ENCODE measurements around the gene CDIPT. TPM values are rescaled to one million over a fixed set of nuclear protein-coding genes. Genes with fewer than 3 reads are reported as not detected.

Gene CDIPT
- total and polyA plus RNA-seq, 2 of the 13 experiments (the other 11 are each of a cell fraction or from before 2014, with no cell fraction given), result 54.9 to 97.5 TPM

DNA sequence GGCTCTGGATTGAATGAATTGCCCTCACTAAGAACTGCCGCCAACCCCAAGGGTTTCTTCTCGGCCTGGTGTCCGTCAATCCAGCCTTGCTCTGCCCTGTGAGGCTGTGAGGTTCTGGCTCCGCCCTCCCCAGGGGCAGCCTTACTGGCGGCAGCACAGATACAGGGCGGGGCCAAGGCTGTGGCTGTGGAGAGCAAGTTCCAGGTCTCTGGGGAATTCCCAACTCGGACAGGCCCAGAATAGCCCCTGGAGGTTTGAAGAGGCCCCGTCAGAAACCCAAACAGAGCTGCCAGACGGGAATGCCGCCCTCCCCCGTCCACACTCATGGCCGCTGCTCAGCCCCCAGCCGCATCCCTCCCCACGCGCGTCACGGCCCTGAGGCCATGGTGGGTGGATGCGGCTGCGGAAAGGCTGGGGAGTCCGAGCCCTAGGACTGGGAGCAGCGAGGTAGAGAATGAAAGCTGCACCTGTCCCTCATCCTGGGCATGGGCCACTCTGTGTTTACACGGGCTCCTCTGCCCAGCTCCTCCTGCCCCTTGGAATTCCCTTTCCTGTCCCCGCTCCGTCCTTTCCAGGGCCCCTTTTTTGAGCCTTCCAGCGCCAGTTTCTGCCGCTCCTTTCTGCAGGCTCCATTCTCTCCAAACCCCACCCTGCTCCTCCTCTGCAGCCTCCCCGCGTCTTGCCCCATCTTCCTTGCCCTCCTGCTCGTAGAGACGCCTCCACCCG is 51.7 kb downstream of the CDIPT start (continued):
- TF ChIP-seq ZBTB20 (CRISPR knock-in tag; IDR thresholded peaks at IDR 0.05; ENCODE audit: borderline replicate concordance, low read depth), result peak; percentile 69; the same call in 1 of the 2 replicates
- TF ChIP-seq CHD2 (IDR thresholded peaks at IDR 0.05; ENCODE audit: low read depth, low read length), result no peak
- TF ChIP-seq SRY (CRISPR knock-in tag; IDR thresholded peaks at IDR 0.05), result 0 out of 2 replicates have a peak, but pooled peaks have one; percentile 71
- TF ChIP-seq, protein P1, sequence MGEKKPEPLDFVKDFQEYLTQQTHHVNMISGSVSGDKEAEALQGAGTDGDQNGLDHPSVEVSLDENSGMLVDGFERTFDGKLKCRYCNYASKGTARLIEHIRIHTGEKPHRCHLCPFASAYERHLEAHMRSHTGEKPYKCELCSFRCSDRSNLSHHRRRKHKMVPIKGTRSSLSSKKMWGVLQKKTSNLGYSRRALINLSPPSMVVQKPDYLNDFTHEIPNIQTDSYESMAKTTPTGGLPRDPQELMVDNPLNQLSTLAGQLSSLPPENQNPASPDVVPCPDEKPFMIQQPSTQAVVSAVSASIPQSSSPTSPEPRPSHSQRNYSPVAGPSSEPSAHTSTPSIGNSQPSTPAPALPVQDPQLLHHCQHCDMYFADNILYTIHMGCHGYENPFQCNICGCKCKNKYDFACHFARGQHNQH (CRISPR knock-in tag; IDR thresholded peaks at IDR 0.05), result no peak
- TF ChIP-seq TBX3 (IDR thresholded peaks at IDR 0.05; ENCODE audit: borderline replicate concordance), result no peak
- TF ChIP-seq, protein P2, sequence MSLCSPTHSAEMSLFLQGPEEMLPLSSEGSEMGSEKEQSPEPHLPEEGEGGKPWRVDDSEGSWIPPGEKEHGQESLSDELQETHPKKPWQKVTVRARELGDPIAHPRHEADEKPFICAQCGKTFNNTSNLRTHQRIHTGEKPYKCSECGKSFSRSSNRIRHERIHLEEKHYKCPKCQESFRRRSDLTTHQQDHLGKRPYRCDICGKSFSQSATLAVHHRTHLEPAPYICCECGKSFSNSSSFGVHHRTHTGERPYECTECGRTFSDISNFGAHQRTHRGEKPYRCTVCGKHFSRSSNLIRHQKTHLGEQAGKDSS (CRISPR knock-in tag; IDR thresholded peaks at IDR 0.05; ENCODE audit: borderline replicate concordance, low read depth), result peak; percentile 59; the same call in 1 of the 2 replicates
- TF ChIP-seq JARID2 (CRISPR knock-in tag; IDR thresholded peaks at IDR 0.05; ENCODE audit: insufficient replicate concordance), result no peak
- no peak for TF ChIP-seq CC2D1A (CRISPR knock-in tag; IDR thresholded peaks at IDR 0.05)
- TF ChIP-seq, protein P3, sequence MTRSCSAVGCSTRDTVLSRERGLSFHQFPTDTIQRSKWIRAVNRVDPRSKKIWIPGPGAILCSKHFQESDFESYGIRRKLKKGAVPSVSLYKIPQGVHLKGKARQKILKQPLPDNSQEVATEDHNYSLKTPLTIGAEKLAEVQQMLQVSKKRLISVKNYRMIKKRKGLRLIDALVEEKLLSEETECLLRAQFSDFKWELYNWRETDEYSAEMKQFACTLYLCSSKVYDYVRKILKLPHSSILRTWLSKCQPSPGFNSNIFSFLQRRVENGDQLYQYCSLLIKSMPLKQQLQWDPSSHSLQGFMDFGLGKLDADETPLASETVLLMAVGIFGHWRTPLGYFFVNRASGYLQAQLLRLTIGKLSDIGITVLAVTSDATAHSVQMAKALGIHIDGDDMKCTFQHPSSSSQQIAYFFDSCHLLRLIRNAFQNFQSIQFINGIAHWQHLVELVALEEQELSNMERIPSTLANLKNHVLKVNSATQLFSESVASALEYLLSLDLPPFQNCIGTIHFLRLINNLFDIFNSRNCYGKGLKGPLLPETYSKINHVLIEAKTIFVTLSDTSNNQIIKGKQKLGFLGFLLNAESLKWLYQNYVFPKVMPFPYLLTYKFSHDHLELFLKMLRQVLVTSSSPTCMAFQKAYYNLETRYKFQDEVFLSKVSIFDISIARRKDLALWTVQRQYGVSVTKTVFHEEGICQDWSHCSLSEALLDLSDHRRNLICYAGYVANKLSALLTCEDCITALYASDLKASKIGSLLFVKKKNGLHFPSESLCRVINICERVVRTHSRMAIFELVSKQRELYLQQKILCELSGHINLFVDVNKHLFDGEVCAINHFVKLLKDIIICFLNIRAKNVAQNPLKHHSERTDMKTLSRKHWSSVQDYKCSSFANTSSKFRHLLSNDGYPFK (CRISPR knock-in tag; IDR thresholded peaks at IDR 0.05; ENCODE audit: borderline replicate concordance), result peak; percentile 69; the same call in 1 of the 2 replicates
- TF ChIP-seq, protein P4, sequence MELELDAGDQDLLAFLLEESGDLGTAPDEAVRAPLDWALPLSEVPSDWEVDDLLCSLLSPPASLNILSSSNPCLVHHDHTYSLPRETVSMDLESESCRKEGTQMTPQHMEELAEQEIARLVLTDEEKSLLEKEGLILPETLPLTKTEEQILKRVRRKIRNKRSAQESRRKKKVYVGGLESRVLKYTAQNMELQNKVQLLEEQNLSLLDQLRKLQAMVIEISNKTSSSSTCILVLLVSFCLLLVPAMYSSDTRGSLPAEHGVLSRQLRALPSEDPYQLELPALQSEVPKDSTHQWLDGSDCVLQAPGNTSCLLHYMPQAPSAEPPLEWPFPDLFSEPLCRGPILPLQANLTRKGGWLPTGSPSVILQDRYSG (CRISPR knock-in tag; IDR thresholded peaks at IDR 0.05), result no peak
- peak; percentile 64 for TF ChIP-seq FOSL2 (CRISPR knock-in tag; IDR thresholded peaks at IDR 0.05)
- TF ChIP-seq ZNF331 (CRISPR knock-in tag; IDR thresholded peaks at IDR 0.05), result 0 out of 2 replicates have a peak, but pooled peaks have one; percentile 17
- TF ChIP-seq, protein P5, sequence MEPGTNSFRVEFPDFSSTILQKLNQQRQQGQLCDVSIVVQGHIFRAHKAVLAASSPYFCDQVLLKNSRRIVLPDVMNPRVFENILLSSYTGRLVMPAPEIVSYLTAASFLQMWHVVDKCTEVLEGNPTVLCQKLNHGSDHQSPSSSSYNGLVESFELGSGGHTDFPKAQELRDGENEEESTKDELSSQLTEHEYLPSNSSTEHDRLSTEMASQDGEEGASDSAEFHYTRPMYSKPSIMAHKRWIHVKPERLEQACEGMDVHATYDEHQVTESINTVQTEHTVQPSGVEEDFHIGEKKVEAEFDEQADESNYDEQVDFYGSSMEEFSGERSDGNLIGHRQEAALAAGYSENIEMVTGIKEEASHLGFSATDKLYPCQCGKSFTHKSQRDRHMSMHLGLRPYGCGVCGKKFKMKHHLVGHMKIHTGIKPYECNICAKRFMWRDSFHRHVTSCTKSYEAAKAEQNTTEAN (CRISPR knock-in tag; conservative IDR thresholded peaks at IDR 0.05), result peak; percentile 33; the same call in 1 of the 2 replicates
- no peak for TF ChIP-seq FOXK1 (CRISPR knock-in tag; IDR thresholded peaks at IDR 0.05; ENCODE audit: borderline replicate concordance, low read depth)
- peak; percentile 28; the same call in 1 of the 2 replicates for TF ChIP-seq ZNF652 (CRISPR knock-in tag; IDR thresholded peaks at IDR 0.05; ENCODE audit: borderline replicate concordance, low read depth)
- TF ChIP-seq KMT2A (CRISPR knock-in tag; IDR thresholded peaks at IDR 0.05), result peak; percentile 61
- TF ChIP-seq SIN3B (IDR thresholded peaks at IDR 0.05; ENCODE audit: low read length), result no peak
- TF ChIP-seq ZNF703 (CRISPR knock-in tag; IDR thresholded peaks at IDR 0.05; ENCODE audit: borderline replicate concordance), result peak; percentile 36; the same call in 1 of the 2 replicates
- peak; percentile 8; the same call in 1 of the 2 replicates for TF ChIP-seq STAG1 (CRISPR knock-in tag; IDR thresholded peaks at IDR 0.05)
- no peak for TF ChIP-seq ZNF335 (CRISPR knock-in tag; IDR thresholded peaks at IDR 0.05)
- TF ChIP-seq ISL2 (CRISPR knock-in tag; IDR thresholded peaks at IDR 0.05), result peak; percentile 61; the same call in 1 of the 2 replicates
- peak; percentile 73; the same call in 1 of the 2 replicates for TF ChIP-seq ZNF598 (CRISPR knock-in tag; IDR thresholded peaks at IDR 0.05; ENCODE audit: borderline replicate concordance)
- TF ChIP-seq ZNF543 (CRISPR knock-in tag; IDR thresholded peaks at IDR 0.05), result peak; percentile 38; the same call in 1 of the 2 replicates
